Calu3 (cell line): Measurements from ENCODE around the gene TBX2. TPM values are rescaled to one million over a fixed set of nuclear protein-coding genes. Genes with fewer than 3 reads are reported as not detected.

Experiments used
- BruUV-seq: library from RNA; stranded (reverse); fragments of 400-500 nt; replicated peaks from 2 replicates; lab custom pipeline; 2021; lab: Mats Ljungman, UMichigan
- CTCF ChIA-PET: fragments of 300-600 bp; sonication (Branson Sonifier 250); formaldehyde crosslinking; loops from one replicate; lab custom pipeline; 2022; ENCODE audit warnings: antibody characterized with exemption; lab: Charles Lee
- DNase-seq: peaks from one replicate; pipeline ENCODE4 v3.0.0; 2022
- H3K27ac Mint-ChIP-seq: one replicate; pipeline ENCODE4 v1.8.0; 2022; ENCODE audit warnings: mixed read lengths; ENCODE audit not compliant: unreplicated experiment
- H3K27me3 Mint-ChIP-seq: one replicate; pipeline ENCODE4 v1.8.0; 2022; ENCODE audit warnings: mixed read lengths; ENCODE audit not compliant: unreplicated experiment
- H3K36me3 Mint-ChIP-seq: one replicate; pipeline ENCODE4 v1.8.0; 2022; ENCODE audit warnings: mild to moderate bottlenecking, moderate library complexity, mixed read lengths; ENCODE audit not compliant: insufficient read depth, unreplicated experiment
- H3K4me1 Mint-ChIP-seq: one replicate; pipeline ENCODE4 v1.8.0; 2022; ENCODE audit warnings: mild to moderate bottlenecking, low read depth, mixed read lengths; ENCODE audit not compliant: unreplicated experiment
- H3K4me3 Mint-ChIP-seq: one replicate; pipeline ENCODE4 v1.8.0; 2022; ENCODE audit warnings: mild to moderate bottlenecking, low read depth, moderate library complexity, mixed read lengths; ENCODE audit not compliant: unreplicated experiment
- H3K9me3 Mint-ChIP-seq: one replicate; pipeline ENCODE4 v1.8.0; 2022; ENCODE audit warnings: low read depth, mixed read lengths; ENCODE audit not compliant: unreplicated experiment
- intact Hi-C: fragments of 100-400 bp; cut with micrococcal nuclease; formaldehyde crosslinking; loops from one replicate; pipeline ENCODE4 v1.10.0; 2022; ENCODE audit not compliant: unreplicated experiment
- total RNA-seq: library from RNA; stranded (reverse); gene quantifications from 2 replicates; pipeline ENCODE4 v1.2.3, GENCODE V29; 2022
- TF ChIP-seq, protein P1 (sequence below): fragments of 200-600 bp; IDR thresholded peaks from one replicate; pipeline ENCODE4 v1.8.0; 2022; ENCODE audit warnings: antibody characterized with exemption; ENCODE audit not compliant: unreplicated experiment

The TBX2 gene
- total RNA-seq, 1 experiment from 2014 or later, result 0.14 TPM

DNA sequence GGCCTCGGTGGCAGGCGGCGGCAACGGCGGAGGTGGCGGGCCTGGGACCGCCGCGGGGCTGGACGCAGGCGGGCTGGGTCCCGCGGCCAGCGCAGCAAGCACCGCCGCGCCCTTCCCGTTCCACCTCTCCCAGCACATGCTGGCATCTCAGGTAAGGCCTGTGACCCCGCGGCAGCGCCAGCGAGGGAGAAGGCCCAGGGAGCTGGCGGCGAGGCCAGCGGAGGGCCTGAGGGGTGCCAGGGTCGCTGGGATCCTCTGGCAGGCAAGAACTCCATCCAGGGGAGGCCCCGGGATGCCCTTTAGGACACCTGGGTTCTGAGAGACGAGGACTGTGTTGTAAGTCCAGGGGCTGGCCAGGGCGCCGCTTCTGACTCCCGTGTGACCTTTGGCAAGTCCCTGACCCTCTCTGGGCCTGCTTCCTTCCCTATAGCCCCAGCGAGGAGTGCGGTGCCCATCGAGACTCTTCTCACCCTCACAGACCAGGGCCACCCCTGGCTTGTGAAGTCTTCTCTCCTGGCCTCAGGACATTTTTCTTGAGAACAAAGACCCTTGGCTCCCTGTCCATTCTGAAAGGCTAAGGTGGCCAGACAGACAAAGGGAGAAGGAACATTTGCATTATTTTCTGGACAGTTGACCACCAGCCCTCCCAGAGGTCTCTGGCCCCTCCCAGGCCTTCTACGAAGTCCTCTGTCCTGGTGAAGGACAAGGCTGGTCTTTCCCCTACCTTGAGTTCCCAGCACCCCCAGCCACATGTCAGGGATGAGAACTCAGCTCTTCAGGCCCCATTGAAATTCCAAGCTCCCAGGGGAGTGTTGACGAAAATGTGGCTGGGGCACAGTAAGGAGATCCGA lies 6.3 kb downstream of the TBX2 start:
- CTCF ChIA-PET, result no interaction called here
- intact Hi-C loops, result loop anchor here (5.0 kb wide), 1 partner anchor 434 kb away; no protein-coding TSS in a partner anchor
- no TSS peak for BruUV-seq
- peaks cover 5% of the 10 kb centered on the region for H3K36me3 Mint-ChIP-seq
- no peak overlapping the region for H3K27ac Mint-ChIP-seq
- TF ChIP-seq, protein P1, sequence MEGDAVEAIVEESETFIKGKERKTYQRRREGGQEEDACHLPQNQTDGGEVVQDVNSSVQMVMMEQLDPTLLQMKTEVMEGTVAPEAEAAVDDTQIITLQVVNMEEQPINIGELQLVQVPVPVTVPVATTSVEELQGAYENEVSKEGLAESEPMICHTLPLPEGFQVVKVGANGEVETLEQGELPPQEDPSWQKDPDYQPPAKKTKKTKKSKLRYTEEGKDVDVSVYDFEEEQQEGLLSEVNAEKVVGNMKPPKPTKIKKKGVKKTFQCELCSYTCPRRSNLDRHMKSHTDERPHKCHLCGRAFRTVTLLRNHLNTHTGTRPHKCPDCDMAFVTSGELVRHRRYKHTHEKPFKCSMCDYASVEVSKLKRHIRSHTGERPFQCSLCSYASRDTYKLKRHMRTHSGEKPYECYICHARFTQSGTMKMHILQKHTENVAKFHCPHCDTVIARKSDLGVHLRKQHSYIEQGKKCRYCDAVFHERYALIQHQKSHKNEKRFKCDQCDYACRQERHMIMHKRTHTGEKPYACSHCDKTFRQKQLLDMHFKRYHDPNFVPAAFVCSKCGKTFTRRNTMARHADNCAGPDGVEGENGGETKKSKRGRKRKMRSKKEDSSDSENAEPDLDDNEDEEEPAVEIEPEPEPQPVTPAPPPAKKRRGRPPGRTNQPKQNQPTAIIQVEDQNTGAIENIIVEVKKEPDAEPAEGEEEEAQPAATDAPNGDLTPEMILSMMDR, result no peak
- H3K9me3 Mint-ChIP-seq, result no peaks in the 10 kb centered on the region
- no peaks in the 10 kb centered on the region for H3K4me1 Mint-ChIP-seq
- peaks cover 25% of the 10 kb centered on the region for H3K27me3 Mint-ChIP-seq
- H3K4me3 Mint-ChIP-seq, result no peak overlapping the region
- DNase-seq, result no peak

DNA sequence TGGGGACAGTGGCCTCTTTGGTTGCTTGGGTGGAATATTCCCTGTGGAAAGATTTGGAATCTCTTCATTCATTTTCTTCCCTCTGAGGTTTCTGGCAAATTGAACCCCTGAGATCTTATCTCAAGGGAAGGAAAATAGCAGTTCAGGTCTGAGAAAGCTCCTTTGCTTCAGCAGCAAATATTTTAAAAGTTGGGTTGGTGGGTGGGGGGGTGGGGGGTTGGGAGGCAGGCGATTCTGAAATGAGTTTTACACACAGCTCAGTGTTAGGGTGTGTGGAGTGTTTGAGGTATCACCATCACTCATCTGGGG lies 6.8 kb downstream of the TBX2 start:
- Mint-ChIP-seq H3K27me3 (peaks cover 19% of the 10 kb centered on the region), H3K9me3 (no peaks in the 10 kb centered on the region), H3K4me3 (no peak overlapping the region), H3K27ac (no peak overlapping the region), H3K4me1 (no peaks in the 10 kb centered on the region), H3K36me3 (peaks cover 9% of the 10 kb centered on the region)
- no peak for DNase-seq
- CTCF ChIA-PET, result no interaction called here
- intact Hi-C loops, result loop anchor here (5.0 kb wide), 1 partner anchor 434 kb away; no protein-coding TSS in a partner anchor
- no TSS peak for BruUV-seq
- TF ChIP-seq, protein P1, result no peak

DNA sequence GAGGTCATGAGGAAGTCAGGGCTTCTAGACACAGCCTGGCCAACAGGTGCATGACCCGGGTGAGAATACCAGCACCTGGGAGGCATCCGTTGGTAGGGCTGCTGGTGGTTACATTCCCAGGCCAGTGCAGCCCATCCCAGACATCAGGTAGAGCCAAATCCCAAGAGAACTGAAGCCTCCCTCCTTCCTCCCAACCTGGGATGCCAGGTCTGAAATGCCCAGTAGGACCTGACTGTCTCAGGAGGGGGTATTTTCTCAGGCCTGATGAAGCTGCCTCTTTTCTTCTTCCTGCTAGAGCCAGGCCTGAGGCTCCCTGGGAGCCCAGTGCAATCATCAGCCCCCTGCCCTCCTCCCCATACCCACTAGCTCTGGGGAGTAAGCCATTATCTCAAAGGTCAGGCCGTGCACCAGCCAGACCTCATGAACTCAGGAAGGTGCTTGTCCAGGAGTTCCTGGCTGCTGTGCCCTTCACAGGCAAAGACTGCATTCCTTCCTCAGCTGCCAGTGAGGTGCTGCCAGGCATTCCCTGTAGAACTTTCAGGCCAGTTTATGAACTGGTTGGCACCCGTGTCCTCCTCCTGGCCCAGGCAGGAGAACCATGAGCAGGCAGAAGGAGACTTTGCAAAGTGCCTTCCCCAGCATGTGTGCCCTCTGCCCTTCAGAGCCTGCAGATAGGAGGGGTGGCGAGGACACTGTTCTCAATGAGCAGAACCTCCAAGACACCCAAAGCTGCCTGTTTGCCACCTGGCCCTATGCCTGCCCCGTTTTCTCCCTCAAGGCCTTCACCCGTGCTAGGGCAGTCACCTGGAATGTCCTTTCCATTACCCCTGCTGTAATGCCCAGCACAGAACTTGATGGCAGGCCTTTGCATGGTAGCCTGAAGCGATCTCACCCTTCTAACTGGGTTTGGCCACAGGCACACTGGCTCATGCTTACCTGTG lies 7.6 kb downstream of the TBX2 start:
- no TSS peak for BruUV-seq
- CTCF ChIA-PET, result interaction anchor here (0.5 to 0.7 kb wide), 2 partner anchors 64 to 173 kb away, joined by 3 to 5 read pairs; no protein-coding TSS in a partner anchor
- intact Hi-C loops, result loop anchor here (5.0 kb wide), 1 partner anchor 435 kb away; no protein-coding TSS in a partner anchor
- no peak overlapping the region for H3K27ac Mint-ChIP-seq
- peaks cover 11% of the 10 kb centered on the region for H3K27me3 Mint-ChIP-seq
- H3K9me3 Mint-ChIP-seq, result no peaks in the 10 kb centered on the region
- H3K4me1 Mint-ChIP-seq, result no peaks in the 10 kb centered on the region
- peaks cover 13% of the 10 kb centered on the region for H3K36me3 Mint-ChIP-seq
- H3K4me3 Mint-ChIP-seq, result no peak overlapping the region
- DNase-seq, result no peak
- TF ChIP-seq, protein P1, result no peak
